OCI-LY1 (cell line): Measurements from ENCODE around the gene NUAK1.

Source experiments
- H2AFZ ChIP-seq: fragments of 200-600 bp; sonication (generic), shearing (Covaris generic); 2 replicates; pipeline ENCODE4 v1.6.0; 2014; ENCODE audit warnings: antibody characterized with exemption, mild to moderate bottlenecking, low read length
- H3F3A ChIP-seq: fragments of 200-600 bp; sonication (generic), shearing (Covaris generic); 2 replicates; pipeline ENCODE4 v1.6.0; 2014; ENCODE audit warnings: mild to moderate bottlenecking, antibody characterized with exemption, low read length, moderate library complexity; ENCODE audit not compliant: insufficient read depth
- H3K27ac ChIP-seq: fragments of 200-600 bp; sonication (generic); 2 replicates; pipeline ENCODE4 v1.5.1; 2014; ENCODE audit warnings: low read length, mixed run types, mild to moderate bottlenecking, low read depth; ENCODE audit not compliant: poor library complexity, severe bottlenecking
- H3K27me3 ChIP-seq: fragments of 200-600 bp; sonication (generic); 2 replicates; pipeline ENCODE4 v1.6.0; 2014; ENCODE audit warnings: antibody characterized with exemption, mild to moderate bottlenecking, low read length, moderate library complexity; ENCODE audit not compliant: insufficient read depth
- H3K36me3 ChIP-seq: fragments of 200-600 bp; sonication (generic); 2 replicates; pipeline ENCODE4 v1.6.1; 2014; ENCODE audit warnings: mild to moderate bottlenecking, antibody characterized with exemption, low read length, moderate library complexity, mixed read lengths; ENCODE audit not compliant: insufficient read depth
- H3K4me1 ChIP-seq: fragments of 200-600 bp; sonication (generic); 2 replicates; pipeline ENCODE4 v1.5.1; 2014; ENCODE audit warnings: mild to moderate bottlenecking, low read length, moderate library complexity; ENCODE audit not compliant: insufficient read depth, severe bottlenecking
- H3K4me2 ChIP-seq: fragments of 200-600 bp; sonication (generic), shearing (Covaris generic); 2 replicates; pipeline ENCODE4 v1.6.1; 2014; ENCODE audit warnings: low read length
- H3K4me3 ChIP-seq: fragments of 200-600 bp; sonication (generic); 2 replicates; pipeline ENCODE4 v1.5.1; 2014; ENCODE audit warnings: low read length, low read depth, mild to moderate bottlenecking, mixed read lengths; ENCODE audit not compliant: poor library complexity, severe bottlenecking
- H3K79me2 ChIP-seq: fragments of 200-600 bp; shearing (Covaris generic); 2 replicates; pipeline ENCODE4 v1.6.1; 2016; ENCODE audit warnings: mixed run types, low read length, mixed read lengths; ENCODE audit not compliant: insufficient read depth
- H3K9ac ChIP-seq: fragments of 200-600 bp; sonication (generic), shearing (Covaris generic); 2 replicates; pipeline ENCODE4 v1.6.1; 2014; ENCODE audit warnings: mild to moderate bottlenecking, low read length, mixed read lengths
- H3K9me2 ChIP-seq: fragments of 200-600 bp; sonication (generic), shearing (Covaris generic); 2 replicates; pipeline ENCODE4 v1.6.1; 2014; ENCODE audit warnings: low read depth, mild to moderate bottlenecking, low read length, mixed read lengths
- H3K9me3 ChIP-seq: fragments of 200-600 bp; shearing (Covaris generic); 2 replicates; pipeline ENCODE4 v1.6.1; 2014; ENCODE audit warnings: low read length, mixed read lengths
- H4K20me1 ChIP-seq: fragments of 200-600 bp; sonication (generic), shearing (Covaris generic); 2 replicates; pipeline ENCODE4 v1.6.0; 2016; ENCODE audit warnings: mild to moderate bottlenecking, low read length; ENCODE audit not compliant: insufficient read depth
- CTCF ChIP-seq: fragments of 200-600 bp; sonication (generic), shearing (Covaris generic); IDR thresholded peaks from 2 replicates; pipeline ENCODE4 v1.5.1; 2017; ENCODE audit warnings: mild to moderate bottlenecking, antibody characterized with exemption, low read length, moderate library complexity, mixed read lengths
- EZH2 ChIP-seq: fragments of 200-600 bp; sonication (generic), shearing (Covaris generic); IDR thresholded peaks from 2 replicates; pipeline ENCODE4 v1.8.0; 2017; ENCODE audit warnings: borderline replicate concordance, mixed run types, mild to moderate bottlenecking, antibody characterized with exemption, low read length, moderate library complexity, mixed read lengths

The NUAK1 gene

DNA sequence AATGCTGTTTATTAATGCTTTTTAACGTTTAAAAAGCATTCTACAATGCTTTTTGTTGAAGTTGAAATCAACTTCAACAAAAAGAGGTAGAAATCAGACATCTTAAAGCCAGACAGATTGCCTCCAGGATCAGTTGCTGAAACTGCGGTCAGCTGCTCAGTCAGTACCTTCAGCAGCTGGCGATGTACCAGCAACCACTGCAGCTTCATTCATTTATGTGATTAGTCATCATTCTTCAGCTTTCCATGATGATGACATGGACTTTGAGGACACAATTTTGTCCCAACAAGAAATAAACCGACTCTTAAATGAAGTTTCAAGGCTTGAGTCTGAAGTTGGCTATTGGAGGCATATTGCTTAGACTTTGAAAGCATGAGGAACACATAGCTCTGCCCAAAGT lies 31.5 kb upstream of the NUAK1 start:
- Histone ChIP-seq H3K9me2 (no peaks in the 10 kb centered on the region), H4K20me1 (no peaks in the 10 kb centered on the region), H3K4me1 (no peaks in the 10 kb centered on the region), H3K27ac (no peak overlapping the region), H3K4me3 (no peak overlapping the region), H2AFZ (no peak overlapping the region), H3K36me3 (no peaks in the 10 kb centered on the region), H3K9ac (no peak overlapping the region), H3K79me2 (no peaks in the 10 kb centered on the region), H3F3A (no peaks in the 10 kb centered on the region), H3K4me2 (no peak overlapping the region), H3K27me3 (no peaks in the 10 kb centered on the region), H3K9me3 (no peaks in the 10 kb centered on the region)
- TF ChIP-seq CTCF (no peak), EZH2 (no peak)

DNA sequence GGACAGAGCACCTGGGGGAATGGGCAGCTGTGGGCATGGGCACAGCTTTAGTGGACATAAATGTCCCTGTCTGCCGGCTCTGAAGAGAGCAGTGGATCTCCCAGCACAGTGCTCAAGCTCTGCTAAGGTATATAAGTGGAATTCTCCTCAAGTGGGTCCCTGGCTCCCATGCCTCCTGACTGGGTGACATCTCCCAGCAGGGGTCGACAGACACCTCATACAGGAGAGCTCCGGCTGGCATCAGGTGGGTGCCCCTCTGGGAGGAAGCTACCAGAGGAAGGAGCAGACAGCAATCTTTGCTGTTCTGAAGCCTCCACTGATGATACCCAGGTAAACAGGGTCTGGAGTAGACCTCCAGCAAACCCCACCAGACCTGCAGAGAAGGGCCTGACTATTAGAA lies 25.0 kb upstream of the NUAK1 start:
- Histone ChIP-seq H3F3A (no peaks in the 10 kb centered on the region), H3K27ac (no peak overlapping the region), H3K9ac (no peak overlapping the region), H3K79me2 (no peaks in the 10 kb centered on the region), H4K20me1 (no peaks in the 10 kb centered on the region), H2AFZ (no peak overlapping the region), H3K36me3 (no peaks in the 10 kb centered on the region), H3K4me2 (no peak overlapping the region), H3K9me2 (no peaks in the 10 kb centered on the region), H3K27me3 (no peaks in the 10 kb centered on the region), H3K9me3 (no peaks in the 10 kb centered on the region), H3K4me3 (no peak overlapping the region), H3K4me1 (no peaks in the 10 kb centered on the region)
- no peak for TF ChIP-seq EZH2
- TF ChIP-seq CTCF: no peak

GRCh38 chr12:106161491-106161890 lies 22.7 kb upstream of the NUAK1 start:
- no peak overlapping the region for H3K4me3 ChIP-seq
- H3K4me2 ChIP-seq: no peak overlapping the region
- H2AFZ ChIP-seq: no peak overlapping the region
- no peaks in the 10 kb centered on the region for H3K27me3 ChIP-seq
- no peaks in the 10 kb centered on the region for H3K4me1 ChIP-seq
- no peaks in the 10 kb centered on the region for H4K20me1 ChIP-seq
- no peaks in the 10 kb centered on the region for H3F3A ChIP-seq
- no peaks in the 10 kb centered on the region for H3K9me3 ChIP-seq
- TF ChIP-seq CTCF (no peak), EZH2 (no peak)
- no peaks in the 10 kb centered on the region for H3K9me2 ChIP-seq
- no peak overlapping the region for H3K27ac ChIP-seq
- no peaks in the 10 kb centered on the region for H3K79me2 ChIP-seq
- no peak overlapping the region for H3K9ac ChIP-seq
- no peaks in the 10 kb centered on the region for H3K36me3 ChIP-seq
